ENCODE data around the gene FEZ2. TPM values are rescaled to one million over a fixed set of nuclear protein-coding genes. Genes with fewer than 3 reads are reported as not detected.

FEZ2 gene
- total and polyA plus RNA-seq, 2 of the 8 experiments (the other 6 are each of a cell fraction or from before 2014, with no cell fraction given): 7.5 to 16.4 TPM

DNA sequence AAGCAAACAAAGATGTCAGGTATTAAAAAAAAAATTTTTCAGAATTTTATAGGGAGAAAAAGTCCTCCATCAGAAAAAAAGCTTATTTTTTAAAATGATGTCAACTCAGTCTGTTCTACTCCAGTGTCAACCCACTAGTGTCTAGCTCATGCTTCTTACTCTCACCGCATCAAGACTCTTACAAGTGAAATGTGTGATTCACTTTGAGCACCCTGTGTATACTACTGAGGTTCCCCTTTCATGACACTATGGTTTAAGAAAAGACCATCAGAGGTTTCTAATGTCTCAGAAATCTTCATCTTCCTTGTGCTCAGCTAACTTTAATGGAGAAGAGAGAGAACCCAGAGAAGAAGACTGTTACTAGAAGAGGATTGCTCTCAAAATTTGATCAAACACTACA is 43.4 kb downstream of the FEZ2 start:
- no peak overlapping the region for H4K8ac ChIP-seq (ENCODE audit: extremely low read depth, insufficient read depth, low read length)
- no peaks in the 10 kb centered on the region for H3K23me2 ChIP-seq (ENCODE audit: low read depth, low read length)
- no peak overlapping the region for H2BK15ac ChIP-seq (ENCODE audit: low read length)
- H3K36me3 ChIP-seq (ENCODE audit: control insufficient read depth in 2 of 4, insufficient read depth in 4 of 4, low read length in 3 of 4): peaks cover 0 to 12% (median 2%) of the 10 kb centered on the region in 4 experiments; a peak in 4 of 8 replicates
- H4K91ac ChIP-seq (replicated peaks; ENCODE audit: insufficient read length, low read length): no peak overlapping the region
- no peak overlapping the region for H3K9ac ChIP-seq (replicated peaks in 1 of 4; ENCODE audit: extremely low read depth in 1 of 4, low read depth in 3 of 4, low read length in 3 of 4)
- H2BK120ac ChIP-seq (replicated peaks; ENCODE audit: low read depth, low read length): no peak overlapping the region
- H3K18ac ChIP-seq (ENCODE audit: extremely low read depth, low read length): no peak overlapping the region
- no peaks in the 10 kb centered on the region for H3K79me2 ChIP-seq (ENCODE audit: control insufficient read depth in 1 of 2, insufficient read depth in 2 of 2, low read length in 2 of 2)
- H3K4ac ChIP-seq (replicated peaks; ENCODE audit: insufficient read length, low read depth, low read length): no peak overlapping the region
- no peak overlapping the region for H2AK5ac ChIP-seq (ENCODE audit: low read depth, low read length)
- H3K27me3 ChIP-seq (replicated peaks in 1 of 4; ENCODE audit: control insufficient read depth in 3 of 4, extremely low read depth in 1 of 4, insufficient read depth in 3 of 4, low read length in 3 of 4): no peaks in the 10 kb centered on the region
- H2BK5ac ChIP-seq (ENCODE audit: low read depth, low read length): no peak overlapping the region
- ChIA-PET CTCF (ENCODE audit: partially characterized antibody) (interaction anchor here (1.9 to 2.7 kb wide), 4 partner anchors 8 to 110 kb away, joined by 6 to 15 read pairs (median 8); no protein-coding TSS in a partner anchor), POLR2A (ENCODE audit: partially characterized antibody) (interaction anchor here (0.8 kb wide), 1 partner anchor 12 kb away, joined by 3 read pairs; no protein-coding TSS in a partner anchor)
- H3K4me3 ChIP-seq (ENCODE audit: extremely low read depth in 1 of 4, insufficient read depth in 2 of 4, low read depth in 3 of 4, low read length in 4 of 4): no peak overlapping the region
- no peak overlapping the region for H3K14ac ChIP-seq (ENCODE audit: insufficient read length)
- H3K23ac ChIP-seq (ENCODE audit: insufficient read length): no peak overlapping the region
- no peak for FAIRE-seq
- peaks cover 0 to 4% (median 2%) of the 10 kb centered on the region in 4 experiments; a peak in 2 of 7 replicates for H3K4me1 ChIP-seq (replicated peaks in 1 of 4; ENCODE audit: control insufficient read depth in 3 of 4, insufficient read depth in 4 of 4, low read length in 3 of 4)
- DNase-seq (ENCODE audit: low read depth in 1 of 2, low spot score in 2 of 2): no peak
- no peak overlapping the region for H3K56ac ChIP-seq (replicated peaks; ENCODE audit: insufficient read length, low read depth, low read length)
- no peak overlapping the region for H3K27ac ChIP-seq (ENCODE audit: low read depth, low read length)
- peaks cover 0 to 1% of the 10 kb centered on the region in 2 experiments for H4K20me1 ChIP-seq (replicated peaks in 1 of 2; ENCODE audit: control insufficient read depth in 1 of 2, insufficient read depth in 2 of 2, low read length in 2 of 2)
- no peak overlapping the region for H2BK20ac ChIP-seq (ENCODE audit: low read length)
- H2BK12ac ChIP-seq (ENCODE audit: low read depth, low read length): no peak overlapping the region
- no peak overlapping the region for H4K5ac ChIP-seq (ENCODE audit: insufficient read length, low read depth, low read length)
- no peaks in the 10 kb centered on the region; the same call in 1 of the 2 replicates for H3K79me1 ChIP-seq (ENCODE audit: low read depth, low read length)
- no peak overlapping the region for H3K4me2 ChIP-seq (ENCODE audit: insufficient read depth in 1 of 2, low read depth in 2 of 2, low read length in 2 of 2)
- WGBS, 2 experiments (ENCODE audit: extremely low coverage in 1 of 2, insufficient coverage in 1 of 2, insufficient read length in 1 of 2, insufficient replicate concordance in 2 of 2, low coverage in 1 of 2, low lambda C conversion rate in 2 of 2, missing lambda C conversion rate in 1 of 2): 90% methylated on average over 1 of the region's 1 CpG; no CpG with 5 or more reads in 1 of the 2 experiments
- no peaks in the 10 kb centered on the region for H3K9me3 ChIP-seq (ENCODE audit: insufficient read depth in 2 of 2, low read depth in 1 of 2, low read length in 1 of 2)
- H2AFZ ChIP-seq (ENCODE audit: low read length): no peak overlapping the region
- TF ChIP-seq, protein P1, sequence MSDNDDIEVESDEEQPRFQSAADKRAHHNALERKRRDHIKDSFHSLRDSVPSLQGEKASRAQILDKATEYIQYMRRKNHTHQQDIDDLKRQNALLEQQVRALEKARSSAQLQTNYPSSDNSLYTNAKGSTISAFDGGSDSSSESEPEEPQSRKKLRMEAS (IDR thresholded peaks at IDR 0.05): no peak
- TF ChIP-seq ASH2L (IDR thresholded peaks at IDR 0.05; ENCODE audit: low read length) (no peak), ZNF274 (IDR thresholded peaks at IDR 0.05; ENCODE audit: borderline replicate concordance, extremely low read depth, low read length) (no peak), EGR1 (IDR thresholded peaks at IDR 0.05; ENCODE audit: borderline replicate concordance, low read depth, low read length) (no peak), RXRA (IDR thresholded peaks at IDR 0.05; ENCODE audit: insufficient read depth, low read depth, low read length) (no peak), KDM1A (IDR thresholded peaks at IDR 0.05; ENCODE audit: borderline replicate concordance, low read length) (no peak), GABPA (IDR thresholded peaks at IDR 0.05; ENCODE audit: borderline replicate concordance, insufficient read depth, low read length) (no peak), KDM5A (IDR thresholded peaks at IDR 0.05; ENCODE audit: low read length) (no peak), JUN (IDR thresholded peaks at IDR 0.05; ENCODE audit: low read depth, low read length) (no peak), TAF1 (IDR thresholded peaks at IDR 0.05; ENCODE audit: low read depth, low read length) (no peak), EZH2 (IDR thresholded peaks at IDR 0.05; ENCODE audit: low read depth, low read length, severe bottlenecking) (no peak), POU5F1 (IDR thresholded peaks at IDR 0.05; ENCODE audit: low read depth, low read length) (no peak), HDAC6 (IDR thresholded peaks at IDR 0.05; ENCODE audit: low read depth, low read length) (no peak)
- TF ChIP-seq, protein P2, sequence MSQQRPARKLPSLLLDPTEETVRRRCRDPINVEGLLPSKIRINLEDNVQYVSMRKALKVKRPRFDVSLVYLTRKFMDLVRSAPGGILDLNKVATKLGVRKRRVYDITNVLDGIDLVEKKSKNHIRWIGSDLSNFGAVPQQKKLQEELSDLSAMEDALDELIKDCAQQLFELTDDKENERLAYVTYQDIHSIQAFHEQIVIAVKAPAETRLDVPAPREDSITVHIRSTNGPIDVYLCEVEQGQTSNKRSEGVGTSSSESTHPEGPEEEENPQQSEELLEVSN (IDR thresholded peaks at IDR 0.05): no peak
